Astrocyte (in vitro differentiated cells and primary cell): ENCODE data around the gene GCHFR. TPM values are rescaled to one million over a fixed set of nuclear protein-coding genes. Genes with fewer than 3 reads are reported as not detected.

Experiments
- DNase-seq: peaks from one replicate; pipeline ENCODE4 v3.0.0-alpha.2; 2010; ENCODE audit warnings: low read depth
- FAIRE-seq: peaks from 2 replicates; lab custom pipeline; 2011; peaks lifted over from hg19 to GRCh38; lab: Jason Lieb, UNC
- H2AFZ ChIP-seq: 2 replicates; pipeline ENCODE4 v1.6.0; 2012; ENCODE audit warnings: low read depth, low read length, inconsistent platforms
- H3K27ac ChIP-seq: 2 replicates; pipeline ENCODE4 v1.5.1; 2011; ENCODE audit warnings: low read depth, low read length, inconsistent platforms
- H3K27me3 ChIP-seq: 2 replicates; pipeline ENCODE4 v1.6.0; 2011; ENCODE audit warnings: low read length, inconsistent platforms; ENCODE audit not compliant: insufficient read depth
- H3K36me3 ChIP-seq: 2 replicates; pipeline ENCODE4 v1.5.1; 2011; ENCODE audit warnings: low read length, inconsistent platforms; ENCODE audit not compliant: insufficient read depth
- H3K4me1 ChIP-seq: 2 replicates; pipeline ENCODE4 v1.5.1; 2011; ENCODE audit warnings: low read length, inconsistent platforms; ENCODE audit not compliant: insufficient read depth
- H3K4me2 ChIP-seq: 2 replicates; pipeline ENCODE4 v1.6.0; 2012; ENCODE audit warnings: low read length, inconsistent platforms
- H3K4me3 ChIP-seq: 2 replicates; pipeline ENCODE4 v1.5.1; 2011; ENCODE audit warnings: low read depth, mild to moderate bottlenecking, low read length, inconsistent platforms; ENCODE audit not compliant: insufficient read depth
- H3K79me2 ChIP-seq: 2 replicates; pipeline ENCODE4 v1.6.0; 2012; ENCODE audit warnings: mild to moderate bottlenecking, low read length, inconsistent platforms; ENCODE audit not compliant: insufficient read depth
- H3K9ac ChIP-seq: 2 replicates; pipeline ENCODE4 v1.6.0; 2012; ENCODE audit warnings: mild to moderate bottlenecking, low read length, inconsistent platforms
- H3K9me3 ChIP-seq: 2 replicates; pipeline ENCODE4 v1.5.1; 2012; ENCODE audit warnings: low read depth, mild to moderate bottlenecking, low read length, inconsistent platforms; ENCODE audit not compliant: insufficient read depth
- H4K20me1 ChIP-seq: 2 replicates; pipeline ENCODE4 v1.6.0; 2012; ENCODE audit warnings: low read length, inconsistent platforms; ENCODE audit not compliant: insufficient read depth
- H3K27ac Mint-ChIP-seq: one replicate; pipeline ENCODE4 v1.8.0; 2021; ENCODE audit warnings: mild to moderate bottlenecking, mixed read lengths; ENCODE audit not compliant: unreplicated experiment
- H3K27me3 Mint-ChIP-seq: one replicate; pipeline ENCODE4 v1.8.0; 2021; ENCODE audit warnings: low read depth, mixed read lengths; ENCODE audit not compliant: unreplicated experiment
- H3K36me3 Mint-ChIP-seq: one replicate; pipeline ENCODE4 v1.8.0; 2021; ENCODE audit warnings: low read depth, mixed read lengths; ENCODE audit not compliant: unreplicated experiment
- H3K4me1 Mint-ChIP-seq: one replicate; pipeline ENCODE4 v1.8.0; 2021; ENCODE audit warnings: low read depth, mixed read lengths; ENCODE audit not compliant: unreplicated experiment
- H3K4me3 Mint-ChIP-seq: one replicate; pipeline ENCODE4 v1.8.0; 2021; ENCODE audit warnings: mild to moderate bottlenecking, moderate library complexity, mixed read lengths; ENCODE audit not compliant: unreplicated experiment
- H3K9me3 Mint-ChIP-seq: one replicate; pipeline ENCODE4 v1.8.0; 2021; ENCODE audit warnings: mild to moderate bottlenecking, mixed read lengths; ENCODE audit not compliant: unreplicated experiment
- CTCF ChIP-seq: IDR thresholded peaks from 2 replicates; pipeline ENCODE4 v1.5.1; 2011; ENCODE audit warnings: low read depth, mild to moderate bottlenecking, inconsistent platforms, low read length, moderate library complexity; ENCODE audit not compliant: insufficient read depth
- EZH2 ChIP-seq: IDR thresholded peaks from 2 replicates; pipeline ENCODE4 v1.6.1; 2012; ENCODE audit warnings: mild to moderate bottlenecking, low read length, inconsistent platforms; ENCODE audit not compliant: insufficient read depth
- total RNA-seq: library from RNA; stranded (reverse); gene quantifications from 2 replicates; pipeline ENCODE4 v1.2.1, GENCODE V29; 2021

Gene GCHFR
- total RNA-seq, 1 donor from 2014 or later = 7.3 TPM

DNA sequence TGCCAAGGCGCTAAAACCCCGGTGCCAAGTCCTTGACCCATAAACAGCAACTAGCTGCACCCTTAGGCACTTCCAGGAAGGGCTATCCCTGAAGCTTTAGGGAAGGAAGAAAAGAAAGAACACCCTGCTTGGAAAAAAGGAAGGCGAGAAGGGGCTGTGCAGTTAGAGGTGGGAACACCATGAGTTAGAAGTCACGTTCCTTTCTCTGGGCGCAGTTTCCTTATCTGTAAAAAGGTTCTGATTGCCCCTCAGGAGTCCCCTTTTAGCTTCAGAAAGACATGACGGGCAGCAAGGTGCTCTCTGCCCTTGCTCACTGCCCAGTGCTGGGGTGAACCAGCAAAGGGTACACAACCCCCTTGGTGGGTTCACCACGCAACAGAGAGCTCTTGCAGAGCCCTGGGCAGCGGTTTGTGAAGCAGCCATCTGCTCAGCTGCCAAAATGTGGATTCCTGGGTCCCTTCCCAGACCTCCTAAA, 798 bp downstream of the GCHFR start:
- Histone ChIP-seq H3K9ac (peak overlapping the region; percentile 59), H2AFZ (no peak overlapping the region), H3K36me3 (no peaks in the 10 kb centered on the region), H3K27me3 (no peaks in the 10 kb centered on the region), H3K4me2 (peak overlapping the region; percentile 95), H4K20me1 (peaks cover 36% of the 10 kb centered on the region), H3K27ac (no peak overlapping the region), H3K4me3 (peak overlapping the region; percentile 52), H3K79me2 (no peaks in the 10 kb centered on the region), H3K9me3 (no peaks in the 10 kb centered on the region), H3K4me1 (peaks cover 53% of the 10 kb centered on the region)
- no peaks in the 10 kb centered on the region for H3K36me3 Mint-ChIP-seq
- no peak for DNase-seq
- peak overlapping the region; percentile 81 for H3K27ac Mint-ChIP-seq
- H3K9me3 Mint-ChIP-seq = no peaks in the 10 kb centered on the region
- no peak for TF ChIP-seq EZH2
- no peak for TF ChIP-seq CTCF
- H3K4me3 Mint-ChIP-seq = peak overlapping the region; percentile 45
- FAIRE-seq = no peak
- H3K27me3 Mint-ChIP-seq = no peaks in the 10 kb centered on the region
- H3K4me1 Mint-ChIP-seq = peaks cover 16% of the 10 kb centered on the region

GRCh38 chr15:40766194-40766815, 2.4 kb downstream of the GCHFR start:
- peaks cover 21% of the 10 kb centered on the region for H3K4me1 Mint-ChIP-seq
- DNase-seq = no peak
- H3K9me3 Mint-ChIP-seq = no peaks in the 10 kb centered on the region

More at GRCh38 chr15:40766194-40766815, 2.4 kb downstream of the GCHFR start:
- H3K4me3 ChIP-seq = no peak overlapping the region
- no peaks in the 10 kb centered on the region for H3K27me3 ChIP-seq
- H3K27ac ChIP-seq = no peak overlapping the region
- FAIRE-seq = no peak
- Mint-ChIP-seq H3K27me3 (no peaks in the 10 kb centered on the region), H3K36me3 (no peaks in the 10 kb centered on the region), H3K4me3 (no peak overlapping the region), H3K27ac (no peak overlapping the region)
- no peaks in the 10 kb centered on the region for H3K79me2 ChIP-seq
- peaks cover 46% of the 10 kb centered on the region for H4K20me1 ChIP-seq
- H3K36me3 ChIP-seq = no peaks in the 10 kb centered on the region
- H3K4me2 ChIP-seq = peak overlapping the region; percentile 42
- H3K9me3 ChIP-seq = no peaks in the 10 kb centered on the region
- H3K4me1 ChIP-seq = peaks cover 59% of the 10 kb centered on the region
- no peak overlapping the region for H2AFZ ChIP-seq
- H3K9ac ChIP-seq = no peak overlapping the region
- TF ChIP-seq EZH2 (no peak), CTCF (no peak)
